Measurements from ENCODE around the gene PRKAG2. TPM values are rescaled to one million over a fixed set of nuclear protein-coding genes. Genes with fewer than 3 reads are reported as not detected.

PRKAG2 gene
- total and polyA plus RNA-seq, 2 experiments from 2014 or later = 9.1 to 14.9 TPM

DNA sequence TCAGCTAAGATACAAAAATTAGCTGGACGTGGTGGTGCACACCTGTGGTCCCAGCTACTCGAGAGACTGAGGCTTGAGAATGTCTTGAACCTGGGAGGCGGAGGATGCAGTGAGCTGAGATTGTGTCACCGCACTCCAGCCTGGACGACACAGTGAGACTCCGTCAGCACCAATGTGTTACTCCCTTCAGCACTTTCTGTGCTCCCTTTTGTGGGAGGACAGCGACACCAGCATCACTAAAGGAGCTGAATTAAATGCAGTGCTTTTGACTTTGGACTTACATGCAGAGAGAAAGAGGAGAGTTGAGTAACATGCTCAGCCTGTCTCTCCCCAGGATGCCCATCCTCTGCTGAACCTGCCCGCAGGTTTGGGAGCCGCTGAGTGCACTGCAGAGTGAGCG lies 265.0 kb downstream of the PRKAG2 start:
- TF ChIP-seq, protein P1, sequence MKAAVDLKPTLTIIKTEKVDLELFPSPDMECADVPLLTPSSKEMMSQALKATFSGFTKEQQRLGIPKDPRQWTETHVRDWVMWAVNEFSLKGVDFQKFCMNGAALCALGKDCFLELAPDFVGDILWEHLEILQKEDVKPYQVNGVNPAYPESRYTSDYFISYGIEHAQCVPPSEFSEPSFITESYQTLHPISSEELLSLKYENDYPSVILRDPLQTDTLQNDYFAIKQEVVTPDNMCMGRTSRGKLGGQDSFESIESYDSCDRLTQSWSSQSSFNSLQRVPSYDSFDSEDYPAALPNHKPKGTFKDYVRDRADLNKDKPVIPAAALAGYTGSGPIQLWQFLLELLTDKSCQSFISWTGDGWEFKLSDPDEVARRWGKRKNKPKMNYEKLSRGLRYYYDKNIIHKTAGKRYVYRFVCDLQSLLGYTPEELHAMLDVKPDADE (IDR thresholded peaks at IDR 0.05) = no peak
- TF ChIP-seq ZNF331 (CRISPR knock-in tag; IDR thresholded peaks at IDR 0.05; ENCODE audit: low read depth) (no peak), JUNB (IDR thresholded peaks at IDR 0.05; ENCODE audit: unreplicated experiment) (no peak), NANOG (IDR thresholded peaks at IDR 0.05; ENCODE audit: borderline replicate concordance) (no peak), POLR2AphosphoS5 (IDR thresholded peaks at IDR 0.05; ENCODE audit: low read depth) (no peak), EZH2 (IDR thresholded peaks at IDR 0.05; ENCODE audit: low read depth, unreplicated experiment) (no peak), ZNF114 (CRISPR knock-in tag; IDR thresholded peaks at IDR 0.05) (no peak), STAT1 (IDR thresholded peaks at IDR 0.05; ENCODE audit: unreplicated experiment) (no peak), EZH2phosphoT487 (IDR thresholded peaks at IDR 0.05; ENCODE audit: unreplicated experiment) (no peak), CREB1 (CRISPR knock-in tag; IDR thresholded peaks at IDR 0.05; ENCODE audit: low read depth) (no peak)
- TF ChIP-seq, protein P2, sequence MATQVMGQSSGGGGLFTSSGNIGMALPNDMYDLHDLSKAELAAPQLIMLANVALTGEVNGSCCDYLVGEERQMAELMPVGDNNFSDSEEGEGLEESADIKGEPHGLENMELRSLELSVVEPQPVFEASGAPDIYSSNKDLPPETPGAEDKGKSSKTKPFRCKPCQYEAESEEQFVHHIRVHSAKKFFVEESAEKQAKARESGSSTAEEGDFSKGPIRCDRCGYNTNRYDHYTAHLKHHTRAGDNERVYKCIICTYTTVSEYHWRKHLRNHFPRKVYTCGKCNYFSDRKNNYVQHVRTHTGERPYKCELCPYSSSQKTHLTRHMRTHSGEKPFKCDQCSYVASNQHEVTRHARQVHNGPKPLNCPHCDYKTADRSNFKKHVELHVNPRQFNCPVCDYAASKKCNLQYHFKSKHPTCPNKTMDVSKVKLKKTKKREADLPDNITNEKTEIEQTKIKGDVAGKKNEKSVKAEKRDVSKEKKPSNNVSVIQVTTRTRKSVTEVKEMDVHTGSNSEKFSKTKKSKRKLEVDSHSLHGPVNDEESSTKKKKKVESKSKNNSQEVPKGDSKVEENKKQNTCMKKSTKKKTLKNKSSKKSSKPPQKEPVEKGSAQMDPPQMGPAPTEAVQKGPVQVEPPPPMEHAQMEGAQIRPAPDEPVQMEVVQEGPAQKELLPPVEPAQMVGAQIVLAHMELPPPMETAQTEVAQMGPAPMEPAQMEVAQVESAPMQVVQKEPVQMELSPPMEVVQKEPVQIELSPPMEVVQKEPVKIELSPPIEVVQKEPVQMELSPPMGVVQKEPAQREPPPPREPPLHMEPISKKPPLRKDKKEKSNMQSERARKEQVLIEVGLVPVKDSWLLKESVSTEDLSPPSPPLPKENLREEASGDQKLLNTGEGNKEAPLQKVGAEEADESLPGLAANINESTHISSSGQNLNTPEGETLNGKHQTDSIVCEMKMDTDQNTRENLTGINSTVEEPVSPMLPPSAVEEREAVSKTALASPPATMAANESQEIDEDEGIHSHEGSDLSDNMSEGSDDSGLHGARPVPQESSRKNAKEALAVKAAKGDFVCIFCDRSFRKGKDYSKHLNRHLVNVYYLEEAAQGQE (IDR thresholded peaks at IDR 0.05; ENCODE audit: unreplicated experiment) = no peak
- TF ChIP-seq, protein P3, sequence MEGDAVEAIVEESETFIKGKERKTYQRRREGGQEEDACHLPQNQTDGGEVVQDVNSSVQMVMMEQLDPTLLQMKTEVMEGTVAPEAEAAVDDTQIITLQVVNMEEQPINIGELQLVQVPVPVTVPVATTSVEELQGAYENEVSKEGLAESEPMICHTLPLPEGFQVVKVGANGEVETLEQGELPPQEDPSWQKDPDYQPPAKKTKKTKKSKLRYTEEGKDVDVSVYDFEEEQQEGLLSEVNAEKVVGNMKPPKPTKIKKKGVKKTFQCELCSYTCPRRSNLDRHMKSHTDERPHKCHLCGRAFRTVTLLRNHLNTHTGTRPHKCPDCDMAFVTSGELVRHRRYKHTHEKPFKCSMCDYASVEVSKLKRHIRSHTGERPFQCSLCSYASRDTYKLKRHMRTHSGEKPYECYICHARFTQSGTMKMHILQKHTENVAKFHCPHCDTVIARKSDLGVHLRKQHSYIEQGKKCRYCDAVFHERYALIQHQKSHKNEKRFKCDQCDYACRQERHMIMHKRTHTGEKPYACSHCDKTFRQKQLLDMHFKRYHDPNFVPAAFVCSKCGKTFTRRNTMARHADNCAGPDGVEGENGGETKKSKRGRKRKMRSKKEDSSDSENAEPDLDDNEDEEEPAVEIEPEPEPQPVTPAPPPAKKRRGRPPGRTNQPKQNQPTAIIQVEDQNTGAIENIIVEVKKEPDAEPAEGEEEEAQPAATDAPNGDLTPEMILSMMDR (conservative IDR thresholded peaks at IDR 0.05; ENCODE audit: low read depth in 2 of 2) = no peak
- TF ChIP-seq, protein P4, sequence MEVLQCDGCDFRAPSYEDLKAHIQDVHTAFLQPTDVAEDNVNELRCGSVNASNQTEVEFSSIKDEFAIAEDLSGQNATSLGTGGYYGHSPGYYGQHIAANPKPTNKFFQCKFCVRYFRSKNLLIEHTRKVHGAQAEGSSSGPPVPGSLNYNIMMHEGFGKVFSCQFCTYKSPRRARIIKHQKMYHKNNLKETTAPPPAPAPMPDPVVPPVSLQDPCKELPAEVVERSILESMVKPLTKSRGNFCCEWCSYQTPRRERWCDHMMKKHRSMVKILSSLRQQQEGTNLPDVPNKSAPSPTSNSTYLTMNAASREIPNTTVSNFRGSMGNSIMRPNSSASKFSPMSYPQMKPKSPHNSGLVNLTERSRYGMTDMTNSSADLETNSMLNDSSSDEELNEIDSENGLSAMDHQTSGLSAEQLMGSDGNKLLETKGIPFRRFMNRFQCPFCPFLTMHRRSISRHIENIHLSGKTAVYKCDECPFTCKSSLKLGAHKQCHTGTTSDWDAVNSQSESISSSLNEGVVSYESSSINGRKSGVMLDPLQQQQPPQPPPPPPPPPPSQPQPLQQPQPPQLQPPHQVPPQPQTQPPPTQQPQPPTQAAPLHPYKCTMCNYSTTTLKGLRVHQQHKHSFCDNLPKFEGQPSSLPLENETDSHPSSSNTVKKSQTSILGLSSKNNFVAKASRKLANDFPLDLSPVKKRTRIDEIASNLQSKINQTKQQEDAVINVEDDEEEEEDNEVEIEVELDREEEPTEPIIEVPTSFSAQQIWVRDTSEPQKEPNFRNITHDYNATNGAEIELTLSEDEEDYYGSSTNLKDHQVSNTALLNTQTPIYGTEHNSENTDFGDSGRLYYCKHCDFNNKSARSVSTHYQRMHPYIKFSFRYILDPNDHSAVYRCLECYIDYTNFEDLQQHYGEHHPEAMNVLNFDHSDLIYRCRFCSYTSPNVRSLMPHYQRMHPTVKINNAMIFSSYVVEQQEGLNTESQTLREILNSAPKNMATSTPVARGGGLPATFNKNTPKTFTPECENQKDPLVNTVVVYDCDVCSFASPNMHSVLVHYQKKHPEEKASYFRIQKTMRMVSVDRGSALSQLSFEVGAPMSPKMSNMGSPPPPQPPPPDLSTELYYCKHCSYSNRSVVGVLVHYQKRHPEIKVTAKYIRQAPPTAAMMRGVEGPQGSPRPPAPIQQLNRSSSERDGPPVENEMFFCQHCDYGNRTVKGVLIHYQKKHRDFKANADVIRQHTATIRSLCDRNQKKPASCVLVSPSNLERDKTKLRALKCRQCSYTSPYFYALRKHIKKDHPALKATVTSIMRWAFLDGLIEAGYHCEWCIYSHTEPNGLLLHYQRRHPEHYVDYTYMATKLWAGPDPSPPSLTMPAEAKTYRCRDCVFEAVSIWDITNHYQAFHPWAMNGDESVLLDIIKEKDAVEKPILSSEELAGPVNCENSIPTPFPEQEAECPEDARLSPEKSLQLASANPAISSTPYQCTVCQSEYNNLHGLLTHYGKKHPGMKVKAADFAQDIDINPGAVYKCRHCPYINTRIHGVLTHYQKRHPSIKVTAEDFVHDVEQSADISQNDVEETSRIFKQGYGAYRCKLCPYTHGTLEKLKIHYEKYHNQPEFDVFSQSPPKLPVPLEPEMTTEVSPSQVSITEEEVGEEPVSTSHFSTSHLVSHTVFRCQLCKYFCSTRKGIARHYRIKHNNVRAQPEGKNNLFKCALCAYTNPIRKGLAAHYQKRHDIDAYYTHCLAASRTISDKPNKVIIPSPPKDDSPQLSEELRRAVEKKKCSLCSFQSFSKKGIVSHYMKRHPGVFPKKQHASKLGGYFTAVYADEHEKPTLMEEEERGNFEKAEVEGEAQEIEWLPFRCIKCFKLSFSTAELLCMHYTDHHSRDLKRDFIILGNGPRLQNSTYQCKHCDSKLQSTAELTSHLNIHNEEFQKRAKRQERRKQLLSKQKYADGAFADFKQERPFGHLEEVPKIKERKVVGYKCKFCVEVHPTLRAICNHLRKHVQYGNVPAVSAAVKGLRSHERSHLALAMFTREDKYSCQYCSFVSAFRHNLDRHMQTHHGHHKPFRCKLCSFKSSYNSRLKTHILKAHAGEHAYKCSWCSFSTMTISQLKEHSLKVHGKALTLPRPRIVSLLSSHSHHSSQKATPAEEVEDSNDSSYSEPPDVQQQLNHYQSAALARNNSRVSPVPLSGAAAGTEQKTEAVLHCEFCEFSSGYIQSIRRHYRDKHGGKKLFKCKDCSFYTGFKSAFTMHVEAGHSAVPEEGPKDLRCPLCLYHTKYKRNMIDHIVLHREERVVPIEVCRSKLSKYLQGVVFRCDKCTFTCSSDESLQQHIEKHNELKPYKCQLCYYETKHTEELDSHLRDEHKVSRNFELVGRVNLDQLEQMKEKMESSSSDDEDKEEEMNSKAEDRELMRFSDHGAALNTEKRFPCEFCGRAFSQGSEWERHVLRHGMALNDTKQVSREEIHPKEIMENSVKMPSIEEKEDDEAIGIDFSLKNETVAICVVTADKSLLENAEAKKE (CRISPR knock-in tag; IDR thresholded peaks at IDR 0.05) = no peak
- Histone ChIP-seq H3K27ac (ENCODE audit: low read depth) (no peak overlapping the region), H2AFZ (no peak overlapping the region), H3K27me3 (ENCODE audit: insufficient read depth) (no peaks in the 10 kb centered on the region), H3K4me2 (no peak overlapping the region), H3K4me1 (ENCODE audit: insufficient read depth) (no peaks in the 10 kb centered on the region), H3K79me2 (replicated peaks; ENCODE audit: insufficient read depth) (no peaks in the 10 kb centered on the region), H3K4me3 (no peak overlapping the region), H4K20me1 (replicated peaks; ENCODE audit: insufficient read depth) (no peaks in the 10 kb centered on the region), H3K36me3 (ENCODE audit: insufficient read depth) (no peaks in the 10 kb centered on the region), H3K9me2 (ENCODE audit: insufficient read depth) (no peaks in the 10 kb centered on the region), H3F3A (replicated peaks; ENCODE audit: low read depth) (no peaks in the 10 kb centered on the region)
- Mint-ChIP-seq H3K27me3 (ENCODE audit: insufficient read depth, low read depth, poor library complexity) (peaks cover 6% of the 10 kb centered on the region), H3K4me3 (no peak overlapping the region), H3K4me1 (no peaks in the 10 kb centered on the region; the same call in 2 of the 3 replicates), H3K27ac (no peak overlapping the region), H3K36me3 (ENCODE audit: low read depth) (no peaks in the 10 kb centered on the region), H3K9me3 (no peaks in the 10 kb centered on the region; the same call in 2 of the 3 replicates)
- no peak for DNase-seq (ENCODE audit: low spot score)
- no peak for ATAC-seq
